ENCODE data around the gene STXBP6. TPM values are rescaled to one million over a fixed set of nuclear protein-coding genes. Genes with fewer than 3 reads are reported as not detected.

STXBP6 gene
- polyA plus RNA-seq, 2 donors: 1.9 to 2.2 TPM

DNA sequence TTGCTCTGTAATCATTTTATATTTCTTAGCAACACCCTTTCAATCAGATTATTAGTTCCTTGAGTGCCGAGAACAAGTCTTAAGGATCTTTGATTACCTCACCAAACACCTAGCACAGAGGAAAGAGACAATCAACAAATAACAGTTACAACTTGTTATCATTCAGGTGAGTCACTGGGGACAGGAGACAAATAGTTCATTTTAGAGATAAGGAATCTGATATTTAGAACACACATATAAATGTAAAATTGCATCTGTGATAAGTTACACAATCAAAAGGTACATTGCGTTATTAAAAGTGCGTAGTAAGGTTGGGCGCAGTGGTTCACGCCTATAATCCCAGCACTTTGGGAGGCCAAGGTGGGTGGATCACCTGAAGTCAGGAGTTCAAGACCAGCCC is 5.1 kb upstream of the STXBP6 start:
- peaks cover 0 to 3% of the 10 kb centered on the region in 2 donors for H3K27me3 ChIP-seq (ENCODE audit: control insufficient read depth in 1 of 2, insufficient read depth in 2 of 2, low read length in 2 of 2)
- no peak overlapping the region for H3K27ac ChIP-seq (ENCODE audit: low read depth in 2 of 2, low read length in 1 of 2)
- WGBS, 2 donors: 88 to 95% methylated on average over 5 of the region's 5 CpGs
- no peak overlapping the region for H3K4me3 ChIP-seq (ENCODE audit: low read depth in 1 of 2, low read length in 2 of 2)
- no peaks in the 10 kb centered on the region for H3K9me3 ChIP-seq (ENCODE audit: control insufficient read depth in 2 of 2, insufficient read depth in 1 of 2, low read depth in 1 of 2, low read length in 1 of 2)
- no peaks in the 10 kb centered on the region for H3K36me3 ChIP-seq (ENCODE audit: control insufficient read depth in 2 of 2, insufficient read depth in 2 of 2, low read length in 1 of 2)
- H3K4me1 ChIP-seq (ENCODE audit: control insufficient read depth in 2 of 2, insufficient read depth in 2 of 2, low read length in 1 of 2): peaks cover 0 to 2% of the 10 kb centered on the region in 2 donors

GRCh38 chr14:25053585-25053984 is 3.6 kb upstream of the STXBP6 start:
- H3K9me3 ChIP-seq (ENCODE audit: control insufficient read depth in 2 of 2, insufficient read depth in 1 of 2, low read depth in 1 of 2, low read length in 1 of 2): no peaks in the 10 kb centered on the region
- peaks cover 0 to 2% of the 10 kb centered on the region in 2 donors for H3K4me1 ChIP-seq (ENCODE audit: control insufficient read depth in 2 of 2, insufficient read depth in 2 of 2, low read length in 1 of 2)
- peaks cover 0 to 3% of the 10 kb centered on the region in 2 donors for H3K27me3 ChIP-seq (ENCODE audit: control insufficient read depth in 1 of 2, insufficient read depth in 2 of 2, low read length in 2 of 2)
- WGBS, 2 donors: 83 to 92% methylated on average over 1 of the region's 1 CpG
- no peaks in the 10 kb centered on the region for H3K36me3 ChIP-seq (ENCODE audit: control insufficient read depth in 2 of 2, insufficient read depth in 2 of 2, low read length in 1 of 2)
- H3K4me3 ChIP-seq (ENCODE audit: low read depth in 1 of 2, low read length in 2 of 2): no peak overlapping the region
- no peak overlapping the region for H3K27ac ChIP-seq (ENCODE audit: low read depth in 2 of 2, low read length in 1 of 2)

- WGBS, 2 donors: 69 to 70% methylated on average over 4 of the region's 4 CpGs
- peaks cover 0 to 3% of the 10 kb centered on the region in 2 donors for H3K27me3 ChIP-seq (ENCODE audit: control insufficient read depth in 1 of 2, insufficient read depth in 2 of 2, low read length in 2 of 2)
These were observed 3.0 kb upstream of the STXBP6 start for GRCh38 chr14:25052921-25053320.

GRCh38 chr14:25052385-25052784 is 2.4 kb upstream of the STXBP6 start:
- Histone ChIP-seq H3K4me3 (ENCODE audit: low read depth in 1 of 2, low read length in 2 of 2) (no peak overlapping the region), H3K27me3 (ENCODE audit: control insufficient read depth in 1 of 2, insufficient read depth in 2 of 2, low read length in 2 of 2) (peaks cover 0 to 3% of the 10 kb centered on the region in 2 donors), H3K9me3 (ENCODE audit: control insufficient read depth in 2 of 2, insufficient read depth in 1 of 2, low read depth in 1 of 2, low read length in 1 of 2) (no peaks in the 10 kb centered on the region), H3K4me1 (ENCODE audit: control insufficient read depth in 2 of 2, insufficient read depth in 2 of 2, low read length in 1 of 2) (peaks cover 0 to 2% of the 10 kb centered on the region in 2 donors), H3K36me3 (ENCODE audit: control insufficient read depth in 2 of 2, insufficient read depth in 2 of 2, low read length in 1 of 2) (no peaks in the 10 kb centered on the region), H3K27ac (ENCODE audit: low read depth in 2 of 2, low read length in 1 of 2) (no peak overlapping the region)
- whole genome bisulfite sequencing, 2 donors: 45 to 50% methylated on average over 2 of the region's 2 CpGs

More at GRCh38 chr14:25052921-25053320, 3.0 kb upstream of the STXBP6 start:
- peaks cover 0 to 2% of the 10 kb centered on the region in 2 donors for H3K4me1 ChIP-seq (ENCODE audit: control insufficient read depth in 2 of 2, insufficient read depth in 2 of 2, low read length in 1 of 2)
- no peak overlapping the region for H3K4me3 ChIP-seq (ENCODE audit: low read depth in 1 of 2, low read length in 2 of 2)
- H3K36me3 ChIP-seq (ENCODE audit: control insufficient read depth in 2 of 2, insufficient read depth in 2 of 2, low read length in 1 of 2): no peaks in the 10 kb centered on the region
- no peaks in the 10 kb centered on the region for H3K9me3 ChIP-seq (ENCODE audit: control insufficient read depth in 2 of 2, insufficient read depth in 1 of 2, low read depth in 1 of 2, low read length in 1 of 2)
- H3K27ac ChIP-seq (ENCODE audit: low read depth in 2 of 2, low read length in 1 of 2): no peak overlapping the region

DNA sequence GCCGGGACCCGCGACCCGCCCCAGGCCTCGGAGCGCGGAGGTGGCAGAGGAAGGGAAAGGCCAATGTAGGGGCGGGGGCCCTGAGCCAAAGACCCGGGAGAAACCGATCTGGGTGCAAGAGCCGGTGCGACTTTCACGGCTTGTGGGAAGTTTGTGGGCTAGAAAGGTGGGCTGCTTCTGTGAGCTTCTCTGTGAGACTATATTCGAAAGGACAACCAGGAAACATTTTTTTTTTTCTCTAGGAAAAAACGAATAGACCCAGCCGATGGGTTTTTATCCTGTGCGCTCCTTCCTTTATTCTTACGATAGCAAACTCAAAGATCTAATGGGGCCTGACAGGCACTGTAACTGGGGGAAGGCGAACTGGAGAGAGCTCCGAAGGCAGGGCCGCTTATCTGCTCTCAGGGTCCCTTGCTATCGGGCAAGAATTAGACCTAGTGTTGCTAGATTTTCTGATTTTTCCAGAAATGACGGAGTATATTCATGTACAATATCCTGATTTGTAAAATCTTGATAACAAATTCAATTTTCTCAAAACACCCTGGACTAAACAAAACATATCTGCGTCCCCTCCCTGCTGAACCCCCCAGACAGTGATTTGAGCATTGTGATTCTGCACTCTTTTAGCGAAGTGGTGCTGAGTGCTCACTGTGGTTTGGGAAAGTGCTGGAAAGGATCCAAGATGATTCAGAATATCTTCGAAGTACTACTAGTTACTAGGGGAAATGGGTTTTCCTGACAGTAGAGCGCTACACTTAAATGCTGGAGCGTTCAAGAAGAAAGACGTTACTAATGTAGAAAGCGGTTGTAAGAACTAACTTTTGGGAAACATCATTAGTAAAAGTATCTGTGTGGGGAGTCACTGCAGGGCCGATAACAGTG is 563 bp upstream of the STXBP6 start:
- Histone ChIP-seq H3K9me3 (ENCODE audit: control insufficient read depth in 2 of 2, insufficient read depth in 1 of 2, low read depth in 1 of 2, low read length in 1 of 2) (no peaks in the 10 kb centered on the region), H3K27me3 (ENCODE audit: control insufficient read depth in 1 of 2, insufficient read depth in 2 of 2, low read length in 2 of 2) (peaks cover 0 to 3% of the 10 kb centered on the region in 2 donors)

DNA sequence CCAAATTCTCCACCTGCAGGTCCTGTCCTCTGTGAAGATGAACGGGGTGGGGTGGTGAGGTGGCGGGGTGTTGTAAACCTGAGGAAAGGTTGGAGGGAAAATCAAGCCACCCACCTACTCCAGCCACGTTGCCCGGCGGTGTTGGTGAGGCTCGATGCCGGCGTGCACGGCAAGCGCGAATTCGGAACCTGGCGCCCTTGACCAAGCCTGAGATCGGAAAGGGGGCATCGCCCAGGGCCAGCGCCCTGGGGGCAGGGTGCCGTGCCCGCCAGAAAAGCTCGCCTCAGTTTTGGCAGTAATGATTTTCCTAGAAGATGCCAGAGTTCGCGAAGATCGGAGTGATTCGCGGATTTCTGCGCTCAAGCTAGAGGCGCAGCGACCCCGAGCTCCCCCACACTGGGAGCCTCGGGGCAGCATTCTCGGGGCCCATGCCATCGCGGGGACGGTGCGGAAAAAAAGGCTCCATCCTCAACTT is 817 bp downstream of the STXBP6 start:
- WGBS, 2 donors: 2% methylated on average over 34 of the region's 34 CpGs
- no peaks in the 10 kb centered on the region for H3K36me3 ChIP-seq (ENCODE audit: control insufficient read depth in 2 of 2, insufficient read depth in 2 of 2, low read length in 1 of 2)
- peaks cover 0 to 2% of the 10 kb centered on the region in 2 donors for H3K4me1 ChIP-seq (ENCODE audit: control insufficient read depth in 2 of 2, insufficient read depth in 2 of 2, low read length in 1 of 2)
- no peaks in the 10 kb centered on the region for H3K9me3 ChIP-seq (ENCODE audit: control insufficient read depth in 2 of 2, insufficient read depth in 1 of 2, low read depth in 1 of 2, low read length in 1 of 2)
- peak overlapping the region; percentile 61 to 63 for H3K4me3 ChIP-seq (ENCODE audit: low read depth in 1 of 2, low read length in 2 of 2)
- peak overlapping the region; percentile 47 to 55 for H3K27ac ChIP-seq (ENCODE audit: low read depth in 2 of 2, low read length in 1 of 2)
- peaks cover 0 to 3% of the 10 kb centered on the region in 2 donors for H3K27me3 ChIP-seq (ENCODE audit: control insufficient read depth in 1 of 2, insufficient read depth in 2 of 2, low read length in 2 of 2)

More for the DNA sequence above, 563 bp upstream of the STXBP6 start:
- Histone ChIP-seq H3K36me3 (ENCODE audit: control insufficient read depth in 2 of 2, insufficient read depth in 2 of 2, low read length in 1 of 2) (no peaks in the 10 kb centered on the region), H3K27ac (ENCODE audit: low read depth in 2 of 2, low read length in 1 of 2) (peak overlapping the region; percentile 55 to 56), H3K4me1 (ENCODE audit: control insufficient read depth in 2 of 2, insufficient read depth in 2 of 2, low read length in 1 of 2) (peaks cover 0 to 2% of the 10 kb centered on the region in 2 donors), H3K4me3 (ENCODE audit: low read depth in 1 of 2, low read length in 2 of 2) (peak overlapping the region; percentile 61 to 63)
- 5 to 9% methylated on average over 31 of the region's 31 CpGs for WGBS, 2 donors

DNA sequence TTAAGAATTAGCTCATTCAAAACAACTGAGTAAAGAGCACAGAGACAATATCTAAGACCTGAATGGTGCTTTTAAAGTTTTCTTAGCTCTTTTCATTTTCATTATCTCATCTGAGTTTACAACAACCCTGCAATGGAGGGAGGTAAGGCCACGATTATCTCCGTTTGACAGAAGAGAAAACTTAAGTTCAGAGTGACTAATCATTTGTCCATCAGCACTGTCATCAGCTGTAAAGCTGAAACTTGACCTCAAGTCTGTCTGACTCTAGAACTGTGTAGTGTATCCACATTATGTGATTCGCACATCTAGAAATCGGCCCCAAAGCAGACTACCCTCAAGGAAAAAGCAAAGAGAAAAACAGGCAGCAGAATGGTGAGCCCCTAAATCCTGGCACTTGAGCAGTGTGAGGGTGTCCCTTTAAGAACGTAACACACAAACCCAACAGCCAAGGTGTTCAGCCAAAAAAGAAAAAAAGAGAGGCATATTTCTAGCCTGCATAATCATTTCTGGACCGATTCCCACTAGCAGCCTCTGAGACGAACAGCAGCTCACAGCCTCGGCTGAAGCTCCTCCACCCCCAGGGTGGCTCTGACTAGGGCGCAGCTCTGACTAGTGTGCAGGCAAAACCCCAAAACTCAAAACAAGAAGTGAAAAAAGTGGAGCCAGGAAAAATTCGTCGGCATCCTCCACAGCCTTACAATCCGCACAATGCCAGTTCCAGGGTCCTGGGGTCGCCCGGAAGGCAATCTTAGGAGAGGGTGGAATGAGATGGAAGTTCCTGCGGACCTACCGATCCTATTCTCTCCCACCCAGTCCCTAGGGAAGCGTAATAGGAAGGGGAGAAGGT is 1.6 kb downstream of the STXBP6 start:
- Histone ChIP-seq H3K27ac (ENCODE audit: low read depth in 2 of 2, low read length in 1 of 2) (peak overlapping the region; percentile 47 to 53), H3K4me3 (ENCODE audit: low read depth in 1 of 2, low read length in 2 of 2) (peak overlapping the region; percentile 61 to 63), H3K36me3 (ENCODE audit: control insufficient read depth in 2 of 2, insufficient read depth in 2 of 2, low read length in 1 of 2) (no peaks in the 10 kb centered on the region), H3K4me1 (ENCODE audit: control insufficient read depth in 2 of 2, insufficient read depth in 2 of 2, low read length in 1 of 2) (peaks cover 0 to 2% of the 10 kb centered on the region in 2 donors), H3K27me3 (ENCODE audit: control insufficient read depth in 1 of 2, insufficient read depth in 2 of 2, low read length in 2 of 2) (peaks cover 0 to 3% of the 10 kb centered on the region in 2 donors), H3K9me3 (ENCODE audit: control insufficient read depth in 2 of 2, insufficient read depth in 1 of 2, low read depth in 1 of 2, low read length in 1 of 2) (no peaks in the 10 kb centered on the region)
- WGBS, 2 donors: 23 to 26% methylated on average over 17 of the region's 17 CpGs

DNA sequence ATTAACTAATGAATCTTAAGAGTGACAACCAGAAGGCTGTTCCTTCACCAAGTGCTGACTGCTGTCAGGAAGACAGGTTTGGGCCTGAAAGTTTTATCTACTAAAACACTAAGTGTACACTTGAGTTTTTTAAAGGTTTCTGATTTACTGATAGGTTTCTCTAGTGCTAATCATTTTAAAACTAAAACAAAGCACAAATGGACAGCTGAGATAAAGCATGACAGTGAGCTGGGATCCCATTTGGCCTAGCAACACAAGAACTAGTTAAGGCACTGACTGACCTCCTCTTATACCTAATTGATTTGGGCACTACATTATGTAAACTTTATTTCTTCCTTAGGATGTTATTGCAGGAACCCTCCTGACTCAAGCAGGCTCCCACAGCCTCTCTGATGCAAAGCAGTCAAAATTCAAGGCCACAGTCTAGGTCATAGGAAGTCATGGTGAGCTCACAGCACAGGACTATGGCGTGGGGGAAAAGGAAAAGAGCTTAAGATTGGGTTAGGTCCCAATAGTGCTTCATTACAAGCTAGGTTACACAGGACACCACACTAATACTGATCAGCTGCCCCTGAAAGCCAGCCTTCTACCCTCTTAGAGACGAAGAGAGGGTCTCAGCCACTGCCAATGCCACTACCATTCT is 3.5 kb downstream of the STXBP6 start:
- WGBS, 2 donors: 76 to 91% methylated on average over 2 of the region's 2 CpGs
- Histone ChIP-seq H3K27ac (ENCODE audit: low read depth in 2 of 2, low read length in 1 of 2) (no peak overlapping the region), H3K4me1 (ENCODE audit: control insufficient read depth in 2 of 2, insufficient read depth in 2 of 2, low read length in 1 of 2) (peaks cover 0 to 2% of the 10 kb centered on the region in 2 donors), H3K36me3 (ENCODE audit: control insufficient read depth in 2 of 2, insufficient read depth in 2 of 2, low read length in 1 of 2) (no peaks in the 10 kb centered on the region), H3K4me3 (ENCODE audit: low read depth in 1 of 2, low read length in 2 of 2) (no peak overlapping the region), H3K9me3 (ENCODE audit: control insufficient read depth in 2 of 2, insufficient read depth in 1 of 2, low read depth in 1 of 2, low read length in 1 of 2) (no peaks in the 10 kb centered on the region), H3K27me3 (ENCODE audit: control insufficient read depth in 1 of 2, insufficient read depth in 2 of 2, low read length in 2 of 2) (no peaks in the 10 kb centered on the region)

DNA sequence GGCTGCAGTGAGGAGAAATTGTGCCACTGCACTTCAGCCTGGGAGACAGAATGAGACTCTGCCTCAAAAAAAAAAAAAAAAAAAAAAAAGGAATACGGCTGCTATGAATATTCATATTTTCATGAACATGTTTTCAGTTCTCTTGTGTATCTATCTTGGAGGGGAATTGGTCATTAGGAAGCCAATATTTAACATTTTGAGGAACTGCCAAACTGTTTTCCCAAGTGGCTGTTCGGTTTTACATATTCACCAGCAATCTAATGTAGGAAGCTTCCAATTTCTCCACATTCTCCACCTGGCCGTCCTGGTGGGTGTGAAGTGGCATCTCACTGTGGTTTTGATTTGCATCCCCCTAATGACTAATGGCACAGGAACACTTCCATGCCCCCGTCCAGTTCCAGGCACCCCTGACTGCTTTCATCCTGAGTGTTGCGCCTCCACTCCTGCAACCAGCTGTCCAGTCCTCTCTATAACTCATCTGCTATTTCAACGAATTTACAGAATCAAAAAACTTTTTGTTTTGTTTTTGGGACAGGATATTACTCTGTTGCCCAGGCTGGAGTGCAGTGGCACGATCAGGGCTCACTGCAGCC is 5.7 kb downstream of the STXBP6 start:
- no peaks in the 10 kb centered on the region for H3K4me1 ChIP-seq (ENCODE audit: control insufficient read depth in 2 of 2, insufficient read depth in 2 of 2, low read length in 1 of 2)
- no peaks in the 10 kb centered on the region for H3K9me3 ChIP-seq (ENCODE audit: control insufficient read depth in 2 of 2, insufficient read depth in 1 of 2, low read depth in 1 of 2, low read length in 1 of 2)
- H3K36me3 ChIP-seq (ENCODE audit: control insufficient read depth in 2 of 2, insufficient read depth in 2 of 2, low read length in 1 of 2): no peaks in the 10 kb centered on the region
- H3K27ac ChIP-seq (ENCODE audit: low read depth in 2 of 2, low read length in 1 of 2): no peak overlapping the region
- no peak overlapping the region for H3K4me3 ChIP-seq (ENCODE audit: low read depth in 1 of 2, low read length in 2 of 2)
- WGBS, 2 donors: 79 to 83% methylated on average over 7 of the region's 7 CpGs
- no peaks in the 10 kb centered on the region for H3K27me3 ChIP-seq (ENCODE audit: control insufficient read depth in 1 of 2, insufficient read depth in 2 of 2, low read length in 2 of 2)

Measured in esophagus (tissue), 2 donors.